ENCODE results near the gene ANKRD10.
"Not testable (repeated sequence)": the region's sequence is repeated elsewhere in the genome, so short reads cannot be mapped to it uniquely, and the experiment has no call there.

The ANKRD10 gene

DNA sequence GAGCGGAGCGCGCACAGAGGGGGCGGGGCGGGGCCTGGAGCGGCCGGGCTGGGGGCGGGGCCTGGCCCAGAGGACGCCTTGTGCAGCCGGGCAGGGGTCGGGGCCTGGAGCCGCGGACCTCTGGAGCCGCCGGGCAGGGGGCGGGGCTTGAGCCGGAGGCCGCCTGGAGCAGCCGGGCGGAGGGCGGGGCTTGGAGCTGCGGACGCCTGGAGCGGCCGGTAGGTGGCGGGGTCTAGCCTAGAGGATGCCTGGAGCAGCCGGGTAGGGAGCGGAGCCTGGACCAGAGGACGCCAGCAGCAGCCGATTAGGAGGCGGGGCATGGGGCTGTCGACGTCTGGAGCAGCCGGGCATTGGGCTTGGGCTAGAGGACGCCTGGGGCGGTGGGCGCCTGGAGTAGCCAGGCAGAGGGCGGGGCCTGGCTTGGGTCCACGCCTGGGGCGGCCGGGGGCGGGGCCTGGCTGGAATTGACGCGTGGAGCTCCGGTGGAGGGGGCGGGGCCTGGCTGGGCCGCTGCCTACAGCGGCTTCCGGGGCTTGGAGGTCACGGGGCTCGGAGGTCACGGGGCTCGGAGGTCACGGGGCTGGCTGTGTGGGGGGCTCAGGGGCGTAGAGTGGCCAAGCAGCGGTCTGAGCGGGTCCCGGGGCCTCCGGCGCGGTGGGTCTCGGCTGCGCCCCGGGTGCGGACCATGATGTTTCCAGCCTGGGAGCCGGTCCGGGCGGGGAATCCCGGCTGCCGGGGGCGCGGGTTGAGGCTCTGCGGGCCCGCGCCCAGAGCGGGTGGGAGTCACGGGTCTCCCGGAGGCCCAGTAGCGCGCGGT is at the start of gene ANKRD10:
Gene ANKRD10, minus strand, starts transcription at position 13 of the 817 bp plus-strand sequence. CDS start 135 bp downstream, outside the sequence.
- peaks cover 25% of the 10 kb centered on the region for H3K4me1 ChIP-seq (ENCODE audit: control insufficient read depth, insufficient read depth, low read length)

DNA sequence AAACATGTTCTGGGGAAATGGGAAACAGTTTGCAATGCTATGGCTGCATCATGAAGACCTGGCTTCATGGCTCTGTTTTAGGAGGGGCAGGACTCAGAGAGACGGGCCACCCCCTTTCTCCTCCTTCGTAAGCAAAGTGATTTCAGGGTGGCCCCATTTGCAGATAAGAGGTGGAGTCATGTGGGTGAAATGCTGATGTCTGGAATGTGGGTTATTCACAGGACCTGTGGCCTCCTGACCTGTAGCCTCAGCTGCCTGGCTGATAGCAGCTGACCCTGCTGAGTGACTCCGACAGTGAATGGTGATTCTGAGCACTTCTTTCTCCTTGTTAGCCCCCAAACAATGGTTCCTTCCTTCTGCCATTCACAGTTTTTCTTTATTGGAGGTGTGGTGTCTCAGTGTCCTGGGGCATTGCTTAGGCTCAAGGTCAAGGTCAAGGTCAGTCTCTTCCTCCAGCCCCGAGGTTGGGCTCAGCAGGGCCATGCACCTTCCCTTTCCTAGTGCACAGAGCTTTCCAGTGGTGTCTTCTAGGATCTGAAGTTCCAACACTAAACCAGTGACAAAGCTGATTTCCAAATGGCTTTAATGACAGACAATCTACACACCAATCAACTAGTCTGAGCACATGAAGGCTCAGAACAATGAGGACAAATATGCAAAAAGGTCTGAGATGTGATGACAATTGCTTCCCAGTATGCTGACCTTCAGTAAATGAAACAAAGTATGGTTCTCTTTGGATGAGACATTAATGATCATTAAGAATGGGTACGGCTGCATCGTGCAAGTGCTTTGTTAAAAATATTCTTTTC is 49.6 kb upstream of the ANKRD10 start:
- H3K4me1 ChIP-seq (ENCODE audit: control insufficient read depth, insufficient read depth, low read length), result no peaks in the 10 kb centered on the region
- H3K27ac ChIP-seq (ENCODE audit: low read length), result no peak overlapping the region
- no peak overlapping the region for H3K4me3 ChIP-seq (ENCODE audit: low read length in 2 of 2)
- H3K36me3 ChIP-seq (ENCODE audit: control insufficient read depth in 2 of 2, insufficient read depth in 2 of 2, low read length in 2 of 2), result no peaks in the 10 kb centered on the region
- no peak overlapping the region for H3K9ac ChIP-seq (ENCODE audit: low read length in 2 of 2)
- H3K27me3 ChIP-seq (ENCODE audit: control insufficient read depth in 1 of 2, insufficient read depth in 2 of 2, low read length in 2 of 2), result no peaks in the 10 kb centered on the region
- peaks cover 5 to 11% of the 10 kb centered on the region in 2 donors for H3K9me3 ChIP-seq (ENCODE audit: control insufficient read depth in 2 of 2, low read length in 2 of 2)

More for the DNA sequence above, at the start of gene ANKRD10:
- peak within 1 kb of the TSS; percentile 98 for H3K27ac ChIP-seq (ENCODE audit: low read length)
- no peaks in the 10 kb centered on the region for H3K9me3 ChIP-seq (ENCODE audit: control insufficient read depth in 2 of 2, low read length in 2 of 2)
- H3K9ac ChIP-seq (ENCODE audit: low read length in 2 of 2), result peak within 1 kb of the TSS; percentile 90 to 93
- peaks cover 0 to 2% of the 10 kb centered on the region in 2 donors for H3K36me3 ChIP-seq (ENCODE audit: control insufficient read depth in 2 of 2, insufficient read depth in 2 of 2, low read length in 2 of 2)
- no peaks in the 10 kb centered on the region for H3K27me3 ChIP-seq (ENCODE audit: control insufficient read depth in 1 of 2, insufficient read depth in 2 of 2, low read length in 2 of 2)
- H3K4me3 ChIP-seq (ENCODE audit: low read length in 2 of 2), result peak within 1 kb of the TSS; percentile 80 to 96

DNA sequence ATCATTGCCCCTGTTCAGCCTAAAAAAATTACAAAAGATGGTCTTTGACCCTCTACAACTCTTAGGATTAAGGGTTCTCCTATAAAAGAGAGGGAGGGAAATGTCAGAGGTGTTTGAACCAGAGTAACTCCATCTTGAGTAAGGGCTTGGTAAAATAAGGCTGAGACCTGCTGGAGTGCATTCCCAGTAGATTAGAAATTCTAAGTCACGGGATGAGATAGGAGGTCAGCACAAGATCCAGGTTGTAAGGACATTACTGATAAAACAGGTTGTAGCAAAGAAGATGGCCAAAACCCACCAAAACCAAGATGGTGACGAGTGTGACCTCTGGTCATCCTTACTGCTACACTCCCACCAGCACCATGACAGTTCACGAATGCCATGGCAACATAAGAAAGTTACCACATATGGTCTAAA is 48.7 kb upstream of the ANKRD10 start:
- Histone ChIP-seq H3K9ac (ENCODE audit: low read length in 2 of 2) (no peak overlapping the region), H3K27me3 (ENCODE audit: control insufficient read depth in 1 of 2, insufficient read depth in 2 of 2, low read length in 2 of 2) (no peaks in the 10 kb centered on the region), H3K9me3 (ENCODE audit: control insufficient read depth in 2 of 2, low read length in 2 of 2) (peaks cover 5 to 11% of the 10 kb centered on the region in 2 donors), H3K4me1 (ENCODE audit: control insufficient read depth, insufficient read depth, low read length) (no peaks in the 10 kb centered on the region), H3K27ac (ENCODE audit: low read length) (no peak overlapping the region), H3K4me3 (ENCODE audit: low read length in 2 of 2) (no peak overlapping the region), H3K36me3 (ENCODE audit: control insufficient read depth in 2 of 2, insufficient read depth in 2 of 2, low read length in 2 of 2) (no peaks in the 10 kb centered on the region)

DNA sequence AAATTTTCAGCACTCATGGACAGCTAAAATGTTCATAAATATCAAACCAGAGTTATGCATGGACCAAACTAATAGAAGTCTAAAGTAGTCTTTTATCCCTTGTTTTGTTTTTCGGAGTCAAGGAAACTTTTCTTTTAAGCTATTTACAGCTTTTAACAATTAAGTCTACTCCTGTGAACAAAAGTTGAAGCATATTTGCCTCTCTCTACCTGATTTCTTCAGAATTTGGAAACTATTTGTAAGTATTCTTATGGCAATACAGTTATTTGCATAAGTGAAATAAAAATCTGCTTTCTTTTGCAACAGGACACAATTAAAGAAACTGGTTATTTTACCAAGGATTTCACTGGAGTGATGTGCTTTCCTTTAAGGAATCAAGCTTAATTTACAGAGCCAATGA is 47.1 kb upstream of the ANKRD10 start:
- H3K9ac ChIP-seq (ENCODE audit: low read length in 2 of 2), result no peak overlapping the region
- no peaks in the 10 kb centered on the region for H3K36me3 ChIP-seq (ENCODE audit: control insufficient read depth in 2 of 2, insufficient read depth in 2 of 2, low read length in 2 of 2)
- H3K27me3 ChIP-seq (ENCODE audit: control insufficient read depth in 1 of 2, insufficient read depth in 2 of 2, low read length in 2 of 2), result no peaks in the 10 kb centered on the region
- H3K4me1 ChIP-seq (ENCODE audit: control insufficient read depth, insufficient read depth, low read length), result no peaks in the 10 kb centered on the region
- peaks cover 5 to 11% of the 10 kb centered on the region in 2 donors for H3K9me3 ChIP-seq (ENCODE audit: control insufficient read depth in 2 of 2, low read length in 2 of 2)
- H3K4me3 ChIP-seq (ENCODE audit: low read length in 2 of 2), result no peak overlapping the region
- no peak overlapping the region for H3K27ac ChIP-seq (ENCODE audit: low read length)

DNA sequence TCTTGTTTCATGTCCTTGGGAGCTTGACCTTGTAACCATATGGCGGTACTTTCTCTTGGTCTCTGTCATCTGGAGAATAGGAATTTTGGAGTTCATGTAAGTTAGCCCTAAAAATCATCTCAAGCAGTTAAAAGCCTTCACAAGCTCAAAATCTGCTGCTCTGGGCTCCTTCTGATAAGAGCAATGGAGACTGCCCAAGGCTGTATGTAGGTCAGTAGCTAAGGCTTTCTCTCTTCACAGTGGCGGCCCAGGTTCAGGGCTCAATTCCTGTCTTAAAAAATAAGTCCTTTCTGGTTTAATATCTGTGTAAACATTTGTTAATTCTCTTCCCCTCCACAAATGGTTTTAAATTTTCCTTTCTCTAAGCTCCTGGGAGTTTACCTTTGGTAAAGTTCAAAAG is 45.3 kb upstream of the ANKRD10 start:
- H3K9ac ChIP-seq (ENCODE audit: low read length in 2 of 2), result no peak overlapping the region
- no peak overlapping the region for H3K27ac ChIP-seq (ENCODE audit: low read length)
- no peaks in the 10 kb centered on the region for H3K4me1 ChIP-seq (ENCODE audit: control insufficient read depth, insufficient read depth, low read length)
- H3K36me3 ChIP-seq (ENCODE audit: control insufficient read depth in 2 of 2, insufficient read depth in 2 of 2, low read length in 2 of 2), result no peaks in the 10 kb centered on the region
- H3K27me3 ChIP-seq (ENCODE audit: control insufficient read depth in 1 of 2, insufficient read depth in 2 of 2, low read length in 2 of 2), result no peaks in the 10 kb centered on the region
- H3K4me3 ChIP-seq (ENCODE audit: low read length in 2 of 2), result no peak overlapping the region
- H3K9me3 ChIP-seq (ENCODE audit: control insufficient read depth in 2 of 2, low read length in 2 of 2), result peaks cover 0 to 3% of the 10 kb centered on the region in 2 donors

DNA sequence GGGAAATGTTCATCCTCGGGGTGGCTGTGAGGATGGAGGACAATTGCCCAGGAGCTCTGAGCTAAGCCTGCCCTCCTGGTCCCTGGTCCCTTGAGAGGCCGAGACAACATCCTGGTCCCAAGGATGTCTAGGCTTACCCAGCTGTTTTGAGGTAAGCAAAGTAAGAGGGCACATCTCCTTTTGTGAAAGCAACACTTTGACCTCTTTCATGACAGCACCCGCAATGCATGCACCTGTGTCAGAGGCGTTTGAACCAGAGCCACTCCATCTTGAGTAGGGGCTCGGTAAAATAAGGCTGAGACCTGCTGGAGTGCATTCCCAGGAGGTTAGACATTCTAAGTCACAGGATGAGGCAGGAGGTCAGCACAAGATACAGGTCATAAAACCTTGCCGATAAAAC is 43.1 kb upstream of the ANKRD10 start:
- Histone ChIP-seq H3K27me3 (ENCODE audit: control insufficient read depth in 1 of 2, insufficient read depth in 2 of 2, low read length in 2 of 2) (no peaks in the 10 kb centered on the region), H3K9ac (ENCODE audit: low read length in 2 of 2) (no peak overlapping the region), H3K27ac (ENCODE audit: low read length) (no peak overlapping the region), H3K4me1 (ENCODE audit: control insufficient read depth, insufficient read depth, low read length) (peaks cover 7% of the 10 kb centered on the region), H3K9me3 (ENCODE audit: control insufficient read depth in 2 of 2, low read length in 2 of 2) (no peaks in the 10 kb centered on the region), H3K36me3 (ENCODE audit: control insufficient read depth in 2 of 2, insufficient read depth in 2 of 2, low read length in 2 of 2) (no peaks in the 10 kb centered on the region), H3K4me3 (ENCODE audit: low read length in 2 of 2) (no peak overlapping the region)

DNA sequence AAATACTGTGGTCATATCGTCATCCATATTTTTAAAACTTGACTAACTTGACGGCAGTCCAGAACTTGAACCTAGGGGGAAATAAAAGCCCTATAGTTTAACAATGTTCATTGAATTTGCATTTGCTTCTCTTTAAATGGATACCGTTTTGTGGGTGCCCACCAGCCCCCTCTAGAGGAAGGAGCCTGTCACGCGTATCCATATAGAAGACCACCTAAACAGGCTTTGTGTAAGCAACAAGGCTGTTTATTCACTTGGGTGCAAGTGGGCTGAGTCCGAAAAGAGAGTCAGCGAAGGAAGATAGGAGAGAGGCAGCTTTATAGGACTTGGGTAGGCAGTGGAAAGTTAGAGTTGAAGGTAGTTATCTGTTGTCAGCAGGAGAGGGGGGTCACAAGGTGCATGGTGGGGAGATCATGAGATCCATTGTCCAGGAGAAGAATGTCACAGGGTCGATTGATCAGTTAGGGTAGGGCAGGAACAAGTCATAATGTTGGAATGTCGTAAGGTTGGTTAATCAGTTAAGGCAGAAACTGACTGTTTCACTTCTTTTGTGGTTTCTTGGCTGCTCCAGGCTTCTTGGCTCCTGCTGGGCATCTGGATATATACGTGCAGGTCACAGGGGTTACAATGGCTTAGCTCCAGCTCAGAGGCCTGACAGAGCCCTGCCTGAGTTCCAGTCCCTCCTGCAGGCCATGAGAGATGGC is 42.5 kb upstream of the ANKRD10 start:
- no peak overlapping the region for H3K27ac ChIP-seq (ENCODE audit: low read length)
- peaks cover 7% of the 10 kb centered on the region for H3K4me1 ChIP-seq (ENCODE audit: control insufficient read depth, insufficient read depth, low read length)
- H3K9me3 ChIP-seq (ENCODE audit: control insufficient read depth in 2 of 2, low read length in 2 of 2), result no peaks in the 10 kb centered on the region
- H3K9ac ChIP-seq (ENCODE audit: low read length in 2 of 2), result no peak overlapping the region
- H3K4me3 ChIP-seq (ENCODE audit: low read length in 2 of 2), result no peak overlapping the region
- no peaks in the 10 kb centered on the region for H3K36me3 ChIP-seq (ENCODE audit: control insufficient read depth in 2 of 2, insufficient read depth in 2 of 2, low read length in 2 of 2)
- no peaks in the 10 kb centered on the region for H3K27me3 ChIP-seq (ENCODE audit: control insufficient read depth in 1 of 2, insufficient read depth in 2 of 2, low read length in 2 of 2)

DNA sequence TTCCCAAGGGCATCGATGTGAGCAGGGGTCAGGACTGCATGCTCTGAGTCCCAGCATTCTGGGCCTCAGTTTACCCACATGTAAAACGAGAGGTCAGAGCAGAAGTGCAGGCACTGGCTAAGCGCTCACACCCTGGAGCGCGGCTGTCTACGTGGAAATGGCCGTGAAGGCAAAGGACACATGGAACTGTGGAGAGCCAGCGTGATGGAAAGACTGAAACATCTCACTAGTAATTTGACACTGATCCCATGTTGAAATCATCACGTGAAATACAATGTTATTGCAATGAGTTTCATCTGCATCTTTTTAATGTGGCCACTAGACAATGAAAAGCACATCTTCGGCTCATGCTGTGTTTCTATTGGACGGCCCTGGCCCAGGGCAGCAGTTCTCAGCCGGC is 41.3 kb upstream of the ANKRD10 start:
- not testable (repeated sequence) for H3K4me3 ChIP-seq (ENCODE audit: low read length in 2 of 2); H3K36me3 ChIP-seq (ENCODE audit: control insufficient read depth in 2 of 2, insufficient read depth in 2 of 2, low read length in 2 of 2); H3K27me3 ChIP-seq (ENCODE audit: control insufficient read depth in 1 of 2, insufficient read depth in 2 of 2, low read length in 2 of 2)

DNA sequence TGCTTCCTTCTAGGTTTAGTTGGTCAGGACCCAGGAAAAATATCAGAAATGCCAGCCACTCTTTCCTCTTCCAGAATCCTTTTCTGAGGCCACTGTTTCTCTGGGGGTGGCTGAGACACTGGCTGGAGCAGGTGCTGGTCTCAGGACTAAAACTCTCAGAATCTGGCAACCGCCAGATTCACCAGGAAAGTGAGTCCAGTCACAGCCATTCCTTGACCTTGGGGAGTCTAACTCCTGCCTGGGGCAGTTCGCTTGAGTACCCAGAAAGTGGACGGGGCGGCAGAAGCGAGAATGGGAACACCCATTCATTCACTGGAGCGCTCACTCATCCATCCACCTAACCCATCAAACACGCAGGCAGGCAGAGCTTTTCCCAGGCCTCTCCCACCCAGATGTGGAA is 40.7 kb upstream of the ANKRD10 start:
- H3K36me3 ChIP-seq (ENCODE audit: control insufficient read depth in 2 of 2, insufficient read depth in 2 of 2, low read length in 2 of 2); H3K4me1 ChIP-seq (ENCODE audit: control insufficient read depth, insufficient read depth, low read length); H3K27ac ChIP-seq (ENCODE audit: low read length); H3K4me3 ChIP-seq (ENCODE audit: low read length in 2 of 2); H3K9ac ChIP-seq (ENCODE audit: low read length in 2 of 2); H3K9me3 ChIP-seq (ENCODE audit: control insufficient read depth in 2 of 2, low read length in 2 of 2); H3K27me3 ChIP-seq (ENCODE audit: control insufficient read depth in 1 of 2, insufficient read depth in 2 of 2, low read length in 2 of 2): not testable (repeated sequence)

More for the DNA sequence above, 41.3 kb upstream of the ANKRD10 start:
- not testable (repeated sequence) for H3K9ac ChIP-seq (ENCODE audit: low read length in 2 of 2); H3K27ac ChIP-seq (ENCODE audit: low read length); H3K9me3 ChIP-seq (ENCODE audit: control insufficient read depth in 2 of 2, low read length in 2 of 2); H3K4me1 ChIP-seq (ENCODE audit: control insufficient read depth, insufficient read depth, low read length)

DNA sequence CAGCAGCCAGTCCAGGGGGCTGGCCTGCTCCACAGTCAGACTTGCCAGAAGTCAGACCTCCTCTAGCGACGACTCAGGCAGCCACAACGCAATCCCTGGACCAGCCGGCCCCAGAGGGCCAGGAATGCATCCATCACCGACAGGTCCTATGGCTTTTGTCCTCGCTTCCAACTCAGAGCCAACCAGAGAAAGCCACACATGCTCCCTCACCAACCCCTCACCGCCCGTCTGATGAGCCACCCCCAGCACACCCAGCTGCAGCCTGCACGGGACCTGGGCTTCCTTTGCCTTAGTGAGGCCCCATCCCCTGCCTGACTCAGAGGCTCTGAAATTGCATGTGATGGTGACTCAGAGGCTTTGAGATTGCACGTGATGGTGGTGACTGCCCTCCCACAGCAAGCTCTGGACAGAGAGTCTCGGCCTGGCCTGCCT is 40.2 kb upstream of the ANKRD10 start:
- not testable (repeated sequence) for H3K36me3 ChIP-seq (ENCODE audit: control insufficient read depth in 2 of 2, insufficient read depth in 2 of 2, low read length in 2 of 2); H3K4me1 ChIP-seq (ENCODE audit: control insufficient read depth, insufficient read depth, low read length); H3K9me3 ChIP-seq (ENCODE audit: control insufficient read depth in 2 of 2, low read length in 2 of 2); H3K27me3 ChIP-seq (ENCODE audit: control insufficient read depth in 1 of 2, insufficient read depth in 2 of 2, low read length in 2 of 2); H3K27ac ChIP-seq (ENCODE audit: low read length); H3K4me3 ChIP-seq (ENCODE audit: low read length in 2 of 2); H3K9ac ChIP-seq (ENCODE audit: low read length in 2 of 2)

Data from stomach smooth muscle (tissue), 2 donors.